Stimulated activated naive CD8-positive, alpha-beta T cell treated with anti-CD3 and anti-CD28 coated beads, Interleukin-15, amount 100 ng/mL, for 72 hours (primary cell): Measurements from ENCODE around the gene CTAG1B.
"Not testable (repeated sequence)": the region's sequence is repeated elsewhere in the genome, so short reads cannot be mapped to it uniquely, and the experiment has no call there.

Experiments
- ATAC-seq: fragments of 150-1000 bp; cut with Tn5 transposase; 2 replicates; pipeline ENCODE4 v1.10.0; 2021; ENCODE audit warnings: mild to moderate bottlenecking, moderate library complexity
- DNase-seq, 2 donors: peaks; one replicate each; pipeline ENCODE4 v3.0.0; 2021 to 2022
- H3K27ac Mint-ChIP-seq, 2 donors: one replicate each; pipeline ENCODE4 v1.8.0; 2022; ENCODE audit warnings: mild to moderate bottlenecking in 2 of 2, mixed read lengths in 2 of 2, moderate library complexity in 2 of 2
- H3K27me3 Mint-ChIP-seq: one replicate; pipeline ENCODE4 v1.8.0; 2022; ENCODE audit warnings: mixed read lengths
- H3K4me1 Mint-ChIP-seq: one replicate; pipeline ENCODE4 v1.8.0; 2022; ENCODE audit warnings: mild to moderate bottlenecking, mixed read lengths
- H3K4me3 Mint-ChIP-seq, 2 donors: one replicate each; pipeline ENCODE4 v1.8.0; 2022; ENCODE audit warnings: mild to moderate bottlenecking in 2 of 2, mixed read lengths in 2 of 2, moderate library complexity in 1 of 2
- H3K9me3 Mint-ChIP-seq, 2 donors: one replicate each; pipeline ENCODE4 v1.8.0; 2022; ENCODE audit warnings: mixed read lengths in 2 of 2

Gene CTAG1B

DNA sequence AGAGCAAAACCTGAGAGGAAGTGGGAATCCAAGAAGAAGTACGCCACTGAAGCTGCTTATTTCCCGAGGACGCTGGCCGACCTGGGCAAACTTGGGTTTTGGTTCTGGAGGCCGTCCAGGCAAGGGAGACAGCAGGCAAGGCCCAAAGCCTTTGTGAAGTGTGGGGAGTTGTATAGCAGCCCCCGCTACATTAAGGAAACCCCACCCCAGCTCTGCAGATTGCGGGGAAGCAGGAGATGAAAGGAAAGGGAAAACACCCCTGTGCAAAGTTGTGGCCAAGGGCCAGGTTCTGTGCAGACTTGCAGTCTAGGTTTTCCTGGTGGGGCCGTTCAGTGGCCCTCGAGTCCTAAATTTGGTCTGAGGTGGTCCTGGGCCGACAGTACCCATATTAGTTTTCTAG is 46.0 kb downstream of the CTAG1B start:
- not testable (repeated sequence) for DNase-seq, H3K9me3 Mint-ChIP-seq, H3K27ac Mint-ChIP-seq, H3K4me3 Mint-ChIP-seq, H3K4me1 Mint-ChIP-seq, H3K27me3 Mint-ChIP-seq, ATAC-seq

DNA sequence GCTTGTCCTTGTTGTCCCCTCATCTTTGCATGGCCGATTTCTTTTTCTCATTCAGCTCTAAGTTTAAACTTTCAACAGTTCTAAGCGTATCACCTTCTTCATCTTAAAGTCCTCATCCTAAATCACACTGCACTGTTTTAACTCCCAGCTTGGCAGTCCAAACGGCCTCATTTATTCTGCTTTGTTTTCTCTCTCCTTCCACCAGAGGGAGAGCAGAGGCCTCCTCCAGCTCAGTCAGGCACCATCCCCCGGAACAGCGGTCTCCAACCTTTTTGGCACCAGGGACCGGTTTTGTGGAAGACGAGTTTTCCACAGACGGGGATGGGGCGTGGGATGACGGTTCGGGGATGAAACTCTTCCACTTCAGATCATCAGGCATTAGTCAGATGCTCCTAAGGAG is 48.7 kb downstream of the CTAG1B start:
- DNase-seq, H3K4me1 Mint-ChIP-seq, H3K4me3 Mint-ChIP-seq, H3K27ac Mint-ChIP-seq, H3K27me3 Mint-ChIP-seq, H3K9me3 Mint-ChIP-seq, ATAC-seq: not testable (repeated sequence)
